ENCODE results near the gene ADAMTSL3.

GRCh38 chr15:83710452-83710851, 56.5 kb downstream of the ADAMTSL3 start:
- TF ChIP-seq CTCF (IDR thresholded peaks at IDR 0.05; ENCODE audit: low read depth, low read length), result no peak
- no peak for TF ChIP-seq EZH2phosphoT487 (IDR thresholded peaks at IDR 0.05; ENCODE audit: low read depth)
